Measurements from ENCODE around the gene ALDH1B1. TPM values are rescaled to one million over a fixed set of nuclear protein-coding genes. Genes with fewer than 3 reads are reported as not detected.

ALDH1B1 gene
- total RNA-seq, 1 donor from 2014 or later, result 9.0 TPM

DNA sequence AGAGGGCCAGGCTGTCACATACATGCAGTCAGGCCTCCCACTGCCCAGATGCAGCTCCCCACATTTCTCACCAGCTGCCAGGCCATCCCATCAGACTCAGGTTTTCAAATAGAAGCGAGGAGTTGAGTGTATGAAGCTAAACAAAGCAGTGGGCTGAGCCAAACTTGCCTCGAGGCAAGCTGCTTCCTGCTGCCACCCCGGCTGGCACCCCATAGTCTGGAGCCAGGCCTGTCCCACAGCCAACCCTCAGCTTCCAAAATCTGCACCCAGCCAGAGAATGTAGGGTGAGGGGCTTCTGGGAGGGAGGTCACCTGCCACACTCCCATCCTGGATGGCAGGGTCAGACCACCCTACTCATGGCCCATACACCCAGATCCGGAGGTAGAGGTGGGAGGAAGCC, 22.3 kb upstream of the ALDH1B1 start:
- DNase-seq (no peak), ATAC-seq (ENCODE audit: low read depth) (no peak)
- H3K9me3 Mint-ChIP-seq, result no peaks in the 10 kb centered on the region
- H3K4me1 Mint-ChIP-seq, result no peaks in the 10 kb centered on the region
- peaks cover 8% of the 10 kb centered on the region for H3K27me3 Mint-ChIP-seq
- ChIA-PET POLR2A (no interaction called here), CTCF (interaction anchor here (0.9 kb wide), 1 partner anchor 9 kb away, joined by 3 read pairs; no protein-coding TSS in a partner anchor)
- TF ChIP-seq, protein P1, sequence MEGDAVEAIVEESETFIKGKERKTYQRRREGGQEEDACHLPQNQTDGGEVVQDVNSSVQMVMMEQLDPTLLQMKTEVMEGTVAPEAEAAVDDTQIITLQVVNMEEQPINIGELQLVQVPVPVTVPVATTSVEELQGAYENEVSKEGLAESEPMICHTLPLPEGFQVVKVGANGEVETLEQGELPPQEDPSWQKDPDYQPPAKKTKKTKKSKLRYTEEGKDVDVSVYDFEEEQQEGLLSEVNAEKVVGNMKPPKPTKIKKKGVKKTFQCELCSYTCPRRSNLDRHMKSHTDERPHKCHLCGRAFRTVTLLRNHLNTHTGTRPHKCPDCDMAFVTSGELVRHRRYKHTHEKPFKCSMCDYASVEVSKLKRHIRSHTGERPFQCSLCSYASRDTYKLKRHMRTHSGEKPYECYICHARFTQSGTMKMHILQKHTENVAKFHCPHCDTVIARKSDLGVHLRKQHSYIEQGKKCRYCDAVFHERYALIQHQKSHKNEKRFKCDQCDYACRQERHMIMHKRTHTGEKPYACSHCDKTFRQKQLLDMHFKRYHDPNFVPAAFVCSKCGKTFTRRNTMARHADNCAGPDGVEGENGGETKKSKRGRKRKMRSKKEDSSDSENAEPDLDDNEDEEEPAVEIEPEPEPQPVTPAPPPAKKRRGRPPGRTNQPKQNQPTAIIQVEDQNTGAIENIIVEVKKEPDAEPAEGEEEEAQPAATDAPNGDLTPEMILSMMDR (IDR thresholded peaks at IDR 0.05), result no peak
- H3K36me3 Mint-ChIP-seq (ENCODE audit: low read depth), result no peaks in the 10 kb centered on the region
- no peak overlapping the region for H3K27ac Mint-ChIP-seq
- H3K4me3 Mint-ChIP-seq, result no peak overlapping the region
- intact Hi-C loops (cut with micrococcal nuclease), result loop anchor here (2.0 kb wide), 1 partner anchor 63 kb away; no protein-coding TSS in a partner anchor

DNA sequence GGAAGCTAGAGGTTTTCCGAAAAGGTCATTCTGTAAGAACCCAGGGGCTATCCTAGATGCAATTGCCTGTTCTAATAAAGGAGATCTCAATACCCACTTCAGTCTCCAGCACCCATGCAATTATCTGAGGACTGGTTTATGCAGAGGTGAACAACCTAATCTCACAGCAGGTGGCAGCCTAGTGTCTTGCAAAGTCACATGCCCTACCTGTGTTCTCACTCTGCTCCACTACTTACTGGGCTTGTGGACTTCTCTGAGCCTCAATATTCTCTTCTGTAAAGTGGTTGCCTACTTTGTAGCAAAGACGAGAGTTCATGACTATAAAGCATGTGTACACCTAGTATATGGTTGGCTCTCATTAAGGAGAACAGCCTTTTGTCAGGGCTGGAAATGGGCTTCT, 21.0 kb upstream of the ALDH1B1 start:
- ATAC-seq (ENCODE audit: low read depth) (peak; percentile 45), DNase-seq (no peak)
- Mint-ChIP-seq H3K27me3 (peaks cover 14% of the 10 kb centered on the region), H3K9me3 (no peaks in the 10 kb centered on the region), H3K27ac (no peak overlapping the region), H3K4me3 (no peak overlapping the region), H3K4me1 (no peaks in the 10 kb centered on the region), H3K36me3 (ENCODE audit: low read depth) (no peaks in the 10 kb centered on the region)
- CTCF ChIA-PET, result no interaction called here
- POLR2A ChIA-PET, result no interaction called here
- TF ChIP-seq, protein P1 (IDR thresholded peaks at IDR 0.05), result no peak
- intact Hi-C loops (cut with micrococcal nuclease), result loop anchor here (2.0 kb wide), 1 partner anchor 61 kb away; no protein-coding TSS in a partner anchor

DNA sequence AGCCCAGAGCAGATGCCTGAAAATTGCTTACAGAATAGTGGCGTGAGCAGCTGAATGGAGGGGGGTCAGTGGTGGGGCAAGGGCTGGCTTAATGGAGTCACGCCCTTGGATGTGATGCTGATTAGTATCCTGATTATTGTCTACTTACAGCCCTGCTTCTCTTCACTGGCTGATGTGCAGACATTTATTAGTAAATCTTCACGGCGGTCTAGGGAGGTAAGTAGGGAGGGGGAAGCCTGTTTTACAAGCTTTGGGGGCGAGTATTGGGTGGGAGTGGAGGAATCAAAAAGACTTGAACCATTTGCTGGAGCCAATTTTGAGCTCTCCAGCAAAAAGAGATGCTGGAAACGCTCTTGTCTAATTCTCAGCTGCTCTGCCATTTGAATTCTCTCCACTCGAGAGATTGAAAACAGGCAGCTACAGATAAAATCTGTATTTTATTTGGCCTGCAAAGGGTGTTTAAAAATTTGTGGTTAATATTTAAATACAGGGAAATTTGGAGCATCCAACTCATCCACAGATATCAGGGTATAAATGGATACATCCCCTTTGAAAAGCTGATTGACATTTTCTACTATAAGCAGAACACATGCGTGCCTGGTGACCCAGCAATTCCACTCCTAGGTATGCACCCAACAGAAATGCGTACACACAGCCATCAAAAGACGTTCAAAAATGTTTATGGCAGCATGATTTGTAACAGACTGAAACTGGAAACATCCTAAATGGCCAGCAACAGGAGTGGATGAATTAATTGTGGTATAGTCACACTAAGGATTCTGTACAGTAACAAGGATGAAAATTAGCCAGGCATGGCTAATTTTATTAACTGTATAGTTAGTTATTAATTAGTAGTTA, 19.5 kb upstream of the ALDH1B1 start:
- H3K9me3 Mint-ChIP-seq, result no peaks in the 10 kb centered on the region

DNA sequence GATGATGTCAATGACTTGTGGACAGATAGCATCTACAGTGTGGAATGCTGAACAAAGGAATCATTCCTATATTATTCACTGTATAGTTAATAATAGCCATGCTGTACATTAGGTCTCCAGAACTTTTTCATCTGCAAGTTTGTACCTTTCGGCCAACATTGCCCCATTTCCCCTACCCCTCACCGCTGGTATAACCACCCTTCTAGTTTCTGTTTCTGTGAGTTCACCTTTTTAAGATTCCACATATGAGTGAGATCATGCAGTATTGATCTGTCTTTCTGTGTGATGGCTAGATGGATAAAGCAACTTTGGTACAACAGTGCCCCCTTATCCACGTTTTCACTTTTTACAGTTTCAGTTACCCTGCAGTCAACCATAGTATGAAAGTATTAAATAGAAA, 18.8 kb upstream of the ALDH1B1 start:
- Mint-ChIP-seq H3K36me3 (ENCODE audit: low read depth) (no peaks in the 10 kb centered on the region), H3K4me3 (no peak overlapping the region), H3K4me1 (no peaks in the 10 kb centered on the region), H3K9me3 (no peaks in the 10 kb centered on the region), H3K27ac (no peak overlapping the region), H3K27me3 (peaks cover 11% of the 10 kb centered on the region)
- ChIA-PET POLR2A (no interaction called here), CTCF (no interaction called here)
- intact Hi-C loops (cut with micrococcal nuclease), result no loop called here
- DNase-seq (no peak), ATAC-seq (ENCODE audit: low read depth) (no peak)
- TF ChIP-seq, protein P1 (IDR thresholded peaks at IDR 0.05), result no peak

More for the DNA sequence above, 19.5 kb upstream of the ALDH1B1 start:
- no peaks in the 10 kb centered on the region for H3K4me1 Mint-ChIP-seq
- ChIA-PET CTCF (interaction anchor here (0.9 kb wide), 1 partner anchor 32 kb away, joined by 3 read pairs; no protein-coding TSS in a partner anchor), POLR2A (no interaction called here)
- H3K27me3 Mint-ChIP-seq, result peaks cover 11% of the 10 kb centered on the region
- no peak for DNase-seq
- no peak overlapping the region for H3K4me3 Mint-ChIP-seq
- ATAC-seq (ENCODE audit: low read depth), result no peak
- H3K27ac Mint-ChIP-seq, result no peak overlapping the region
- H3K36me3 Mint-ChIP-seq (ENCODE audit: low read depth), result no peaks in the 10 kb centered on the region
- intact Hi-C loops (cut with micrococcal nuclease), result no loop called here
- TF ChIP-seq, protein P1 (IDR thresholded peaks at IDR 0.05), result no peak

DNA sequence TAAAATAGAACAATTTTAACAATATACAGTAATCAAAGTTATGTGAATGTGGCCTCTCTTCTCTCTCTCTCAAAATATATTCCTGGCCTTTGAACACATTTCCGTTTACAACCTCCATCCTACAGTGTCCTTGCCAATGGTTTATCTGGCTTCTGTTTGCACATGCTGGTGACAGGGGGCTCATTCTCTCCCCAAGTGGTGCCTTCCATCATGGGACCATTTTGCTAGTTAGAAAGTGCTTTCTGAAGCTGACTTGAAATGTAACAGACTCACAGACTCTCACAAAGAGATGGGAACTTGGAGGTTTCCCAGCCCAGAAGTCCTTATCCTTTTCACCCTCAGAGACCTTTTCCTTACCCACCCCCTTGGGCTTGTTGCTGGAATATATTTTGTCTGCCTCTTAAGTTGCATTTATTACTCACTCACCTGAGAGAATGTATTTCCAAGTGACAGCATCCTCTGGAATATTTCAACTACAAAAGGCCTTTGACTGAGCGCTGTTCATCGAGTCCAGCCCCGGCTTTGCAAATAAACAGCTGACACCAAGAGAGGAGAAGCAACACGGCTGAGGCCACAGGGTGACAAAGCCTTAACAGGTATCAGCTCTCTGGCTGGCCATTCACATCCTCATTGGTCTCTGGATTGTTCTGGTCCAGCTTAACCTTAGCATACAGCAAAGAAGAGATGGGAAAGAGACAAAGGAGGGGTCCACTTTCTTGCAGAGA, 17.5 kb upstream of the ALDH1B1 start:
- Mint-ChIP-seq H3K36me3 (ENCODE audit: low read depth) (no peaks in the 10 kb centered on the region), H3K27ac (no peak overlapping the region), H3K27me3 (peaks cover 11% of the 10 kb centered on the region), H3K4me1 (no peaks in the 10 kb centered on the region), H3K4me3 (no peak overlapping the region), H3K9me3 (no peaks in the 10 kb centered on the region)
- DNase-seq, result no peak
- ATAC-seq (ENCODE audit: low read depth), result no peak
- intact Hi-C loops (cut with micrococcal nuclease), result no loop called here
- POLR2A ChIA-PET, result no interaction called here
- TF ChIP-seq, protein P1 (IDR thresholded peaks at IDR 0.05), result no peak
- CTCF ChIA-PET, result no interaction called here
